ENCODE results near the gene HDAC11. TPM values are rescaled to one million over a fixed set of nuclear protein-coding genes. Genes with fewer than 3 reads are reported as not detected.
"Not testable (repeated sequence)": the region's sequence is repeated elsewhere in the genome, so short reads cannot be mapped to it uniquely, and the experiment has no call there.

HDAC11 gene
- total and polyA plus RNA-seq, 7 donors = 9.2 to 29.6 (median 22.3) TPM

DNA sequence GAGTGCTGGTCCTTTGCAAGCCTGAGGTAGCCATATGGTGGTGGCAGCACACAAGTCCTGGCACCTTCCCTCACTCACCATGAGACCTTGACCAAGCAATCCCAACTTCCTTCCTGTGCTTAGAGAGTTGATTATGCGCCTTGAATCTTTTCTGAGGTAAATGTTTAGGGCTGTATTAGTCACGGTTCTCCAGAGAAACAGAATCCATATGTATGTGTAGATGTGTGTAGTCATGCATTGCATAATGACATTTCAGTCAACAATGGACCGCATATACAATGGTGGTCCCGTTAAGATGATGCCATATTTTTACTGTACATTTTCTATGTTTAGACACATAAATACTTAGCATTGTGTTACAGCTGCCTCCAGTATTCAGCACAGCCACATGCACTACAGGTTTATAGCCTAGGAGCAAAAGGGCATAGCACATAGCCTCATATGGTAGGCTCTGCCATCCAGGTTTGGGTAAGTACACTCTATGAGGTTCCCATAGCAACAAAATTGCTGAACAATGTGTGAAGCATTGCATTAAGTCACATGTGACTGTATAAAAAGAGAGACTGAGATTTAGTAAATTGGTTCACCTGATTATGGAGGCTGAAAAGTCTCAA lies 39.8 kb upstream of the HDAC11 start:
- Histone ChIP-seq H3K27me3 (ENCODE audit: insufficient read depth in 3 of 3, low read length in 2 of 3) (no peaks in the 10 kb centered on the region), H3K9me3 (no peaks in the 10 kb centered on the region), H3K4me1 (no peaks in the 10 kb centered on the region), H3K4me3 (no peak overlapping the region), H3K27ac (no peak overlapping the region), H3K36me3 (ENCODE audit: insufficient read depth in 1 of 2, low read depth in 1 of 2) (no peaks in the 10 kb centered on the region)
- 71 to 75% (median 74%) methylated on average over 4 of the region's 4 CpGs for WGBS, 3 donors
- no peak for DNase-seq
- intact Hi-C loops (cut with DNase I) = no loop called here
- no peak for ATAC-seq
- TF ChIP-seq, protein P1, sequence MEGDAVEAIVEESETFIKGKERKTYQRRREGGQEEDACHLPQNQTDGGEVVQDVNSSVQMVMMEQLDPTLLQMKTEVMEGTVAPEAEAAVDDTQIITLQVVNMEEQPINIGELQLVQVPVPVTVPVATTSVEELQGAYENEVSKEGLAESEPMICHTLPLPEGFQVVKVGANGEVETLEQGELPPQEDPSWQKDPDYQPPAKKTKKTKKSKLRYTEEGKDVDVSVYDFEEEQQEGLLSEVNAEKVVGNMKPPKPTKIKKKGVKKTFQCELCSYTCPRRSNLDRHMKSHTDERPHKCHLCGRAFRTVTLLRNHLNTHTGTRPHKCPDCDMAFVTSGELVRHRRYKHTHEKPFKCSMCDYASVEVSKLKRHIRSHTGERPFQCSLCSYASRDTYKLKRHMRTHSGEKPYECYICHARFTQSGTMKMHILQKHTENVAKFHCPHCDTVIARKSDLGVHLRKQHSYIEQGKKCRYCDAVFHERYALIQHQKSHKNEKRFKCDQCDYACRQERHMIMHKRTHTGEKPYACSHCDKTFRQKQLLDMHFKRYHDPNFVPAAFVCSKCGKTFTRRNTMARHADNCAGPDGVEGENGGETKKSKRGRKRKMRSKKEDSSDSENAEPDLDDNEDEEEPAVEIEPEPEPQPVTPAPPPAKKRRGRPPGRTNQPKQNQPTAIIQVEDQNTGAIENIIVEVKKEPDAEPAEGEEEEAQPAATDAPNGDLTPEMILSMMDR (IDR thresholded peaks at IDR 0.05) = no peak

DNA sequence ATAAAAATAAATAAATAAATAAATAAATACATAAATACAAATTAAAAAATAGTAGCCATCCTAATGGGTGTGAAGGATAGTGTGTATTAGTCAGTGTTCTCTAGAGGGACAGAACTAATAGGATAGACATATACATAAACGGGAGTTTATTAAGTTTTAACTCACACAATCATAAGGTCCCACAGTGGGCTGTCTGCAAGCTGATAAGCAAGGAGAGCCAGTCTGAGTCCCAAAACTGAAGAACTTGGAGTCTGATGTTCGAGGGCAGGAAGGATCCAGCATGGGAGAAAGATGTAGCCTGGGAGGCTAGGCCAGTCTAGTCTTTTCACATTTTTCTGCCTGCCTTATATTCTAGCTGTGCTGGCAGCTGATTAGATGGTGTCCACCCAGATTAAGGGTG lies 37.2 kb upstream of the HDAC11 start:
- intact Hi-C loops (cut with DNase I) = not testable (repeated sequence)

GRCh38 chr3:13451301-13451673 lies 28.8 kb upstream of the HDAC11 start:
- Histone ChIP-seq H3K27ac (peak overlapping the region; percentile 75), H3K4me3 (peak overlapping the region; percentile 73), H3K9me3 (no peaks in the 10 kb centered on the region), H3K4me1 (peaks cover 3% of the 10 kb centered on the region), H3K27me3 (ENCODE audit: insufficient read depth in 3 of 3, low read length in 2 of 3) (no peaks in the 10 kb centered on the region), H3K36me3 (ENCODE audit: insufficient read depth in 1 of 2, low read depth in 1 of 2) (no peaks in the 10 kb centered on the region)
- intact Hi-C loops (cut with DNase I) = loop anchor here (5.0 to 10.0 kb wide), 2 partner anchors 106 to 359 kb away; no protein-coding TSS in a partner anchor
- TF ChIP-seq, protein P1 (IDR thresholded peaks at IDR 0.05) = no peak
- ATAC-seq = peak; percentile 48 to 74 (median 56)
- no peak for DNase-seq
- 1 to 3% (median 3%) methylated on average over 7 of the region's 7 CpGs for WGBS, 3 donors

More for the DNA sequence above, 37.2 kb upstream of the HDAC11 start:
- not testable (repeated sequence) for H3K4me1 ChIP-seq; DNase-seq; H3K36me3 ChIP-seq (ENCODE audit: insufficient read depth in 1 of 2, low read depth in 1 of 2); ATAC-seq; H3K27me3 ChIP-seq (ENCODE audit: insufficient read depth in 3 of 3, low read length in 2 of 3); H3K4me3 ChIP-seq; H3K9me3 ChIP-seq; H3K27ac ChIP-seq
- 89 to 94% (median 90%) methylated on average over 2 of the region's 2 CpGs for WGBS, 3 donors

- peak overlapping the region; percentile 75 for H3K27ac ChIP-seq
Measured at GRCh38 chr3:13452490-13453335, 27.4 kb upstream of the HDAC11 start.

More at GRCh38 chr3:13452490-13453335, 27.4 kb upstream of the HDAC11 start:
- intact Hi-C loops (cut with DNase I) = loop anchor here (2.0 to 10.0 kb wide), 3 partner anchors 108 to 360 kb away; no protein-coding TSS in a partner anchor
- no peaks in the 10 kb centered on the region for H3K27me3 ChIP-seq (ENCODE audit: insufficient read depth in 3 of 3, low read length in 2 of 3)
- no peaks in the 10 kb centered on the region for H3K9me3 ChIP-seq
- peak overlapping the region; percentile 73 for H3K4me3 ChIP-seq
- DNase-seq (no peak), ATAC-seq (peak in 2 of 4 donors; percentile 40 to 67)
- H3K36me3 ChIP-seq (ENCODE audit: insufficient read depth in 1 of 2, low read depth in 1 of 2) = no peaks in the 10 kb centered on the region
- H3K4me1 ChIP-seq = peaks cover 3% of the 10 kb centered on the region
- 21 to 23% (median 22%) methylated on average over 12 of the region's 12 CpGs for WGBS, 3 donors
- TF ChIP-seq, protein P1 (IDR thresholded peaks at IDR 0.05) = peak; percentile 62

Measured in psoas muscle (tissue), 8 donors.